Ammon's horn (tissue), 1 donor: ENCODE measurements around the gene MYOZ2.
"Not testable (repeated sequence)": the region's sequence is repeated elsewhere in the genome, so short reads cannot be mapped to it uniquely, and the experiment has no call there.

Source experiments
- DNase-seq: peaks from one replicate; pipeline ENCODE4 v3.0.0-alpha.2; 2016; ENCODE audit warnings: low spot score

Gene MYOZ2

GRCh38 chr4:119128148-119128547 lies 7.5 kb upstream of the MYOZ2 start:
- no peak for DNase-seq

DNA sequence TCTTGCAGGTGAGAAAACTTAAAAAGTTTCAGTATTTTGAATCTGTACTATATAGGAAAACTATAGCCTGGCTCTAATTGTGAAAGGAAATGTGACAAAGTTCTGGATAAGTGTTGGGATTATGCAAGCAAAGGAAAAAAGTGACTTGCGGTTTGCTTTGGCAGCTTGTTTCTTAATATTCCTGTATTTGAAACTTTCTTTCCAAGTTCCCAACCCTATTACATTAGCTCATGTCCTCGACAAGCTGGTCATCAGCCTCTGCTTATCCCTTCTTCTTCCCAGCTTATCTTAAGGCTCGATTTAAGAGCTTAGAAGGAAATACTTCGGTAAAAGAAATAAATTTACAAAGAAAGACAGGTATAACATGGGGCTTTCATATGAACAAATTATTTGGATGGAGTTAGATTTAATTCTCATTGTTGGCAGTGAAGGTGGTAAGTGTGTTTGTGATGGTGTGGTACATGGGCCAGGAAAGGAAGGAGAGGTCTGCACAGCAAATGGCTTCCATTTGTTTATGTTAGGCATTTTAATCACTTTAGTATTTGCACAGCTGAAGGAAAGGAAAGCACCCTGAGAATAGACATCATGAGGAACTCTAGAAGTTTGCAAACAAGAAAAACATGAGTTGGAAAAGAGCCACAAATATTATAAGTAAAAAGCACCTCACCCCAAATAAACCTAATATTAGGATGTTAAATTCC lies 5.1 kb upstream of the MYOZ2 start:
- no peak for DNase-seq

DNA sequence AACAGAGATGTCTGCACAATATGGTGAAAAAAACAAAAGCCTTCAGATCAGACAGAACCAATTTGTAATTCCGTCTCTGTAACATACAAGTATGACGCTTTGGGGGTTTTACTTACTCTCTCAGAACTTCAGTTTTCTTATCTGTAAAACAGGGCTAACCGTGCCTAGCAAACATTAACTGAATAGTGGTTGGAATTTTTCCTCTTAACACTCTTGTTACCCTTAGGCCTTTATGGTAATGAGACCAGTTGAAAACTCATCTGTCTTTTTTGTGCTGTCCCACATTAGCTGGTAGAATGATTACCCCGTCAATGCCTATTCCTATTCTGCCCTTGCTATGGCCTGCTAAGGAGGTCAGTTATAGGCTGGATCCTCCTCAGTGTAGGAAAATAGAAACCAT lies 4.5 kb upstream of the MYOZ2 start:
- DNase-seq: no peak

- no peak for DNase-seq
Measured at GRCh38 chr4:119132306-119132705, 3.3 kb upstream of the MYOZ2 start.

GRCh38 chr4:119136546-119136945 lies 914 bp downstream of the MYOZ2 start:
- peak; percentile 35 for DNase-seq

GRCh38 chr4:119138046-119138445 lies 2.4 kb downstream of the MYOZ2 start:
- DNase-seq: no peak

- no peak for DNase-seq
Measured at GRCh38 chr4:119139311-119139710, 3.7 kb downstream of the MYOZ2 start.

DNA sequence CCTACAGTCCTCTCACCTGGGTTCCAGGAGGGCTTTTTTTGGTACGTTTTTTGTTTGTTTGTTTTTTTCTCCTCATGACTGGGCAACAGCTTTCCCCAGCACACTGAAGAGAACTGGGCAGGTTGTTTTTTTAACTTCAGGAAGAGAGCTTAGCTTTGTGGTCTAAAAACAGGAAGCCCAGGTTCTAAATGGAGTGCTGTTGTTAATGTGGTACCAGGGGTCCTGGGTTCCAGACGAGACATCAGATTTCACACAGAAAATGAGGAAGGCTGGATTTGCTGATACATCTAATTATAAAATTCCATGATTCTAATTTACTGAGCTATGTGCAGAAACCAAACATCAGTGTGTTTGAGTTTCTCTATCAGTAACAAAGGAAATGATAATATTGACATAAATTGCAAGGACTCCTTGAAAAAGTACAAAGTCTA lies 4.2 kb downstream of the MYOZ2 start:
- peak; percentile 38 for DNase-seq

- DNase-seq: not testable (repeated sequence)
Measured at GRCh38 chr4:119141283-119141682, 5.7 kb downstream of the MYOZ2 start.

GRCh38 chr4:119142833-119143232 lies 7.2 kb downstream of the MYOZ2 start:
- DNase-seq: no peak

- not testable (repeated sequence) for DNase-seq
Measured at GRCh38 chr4:119143341-119143740, 7.7 kb downstream of the MYOZ2 start.

- DNase-seq: no peak
Measured at GRCh38 chr4:119149110-119149509, 13.5 kb downstream of the MYOZ2 start.

DNA sequence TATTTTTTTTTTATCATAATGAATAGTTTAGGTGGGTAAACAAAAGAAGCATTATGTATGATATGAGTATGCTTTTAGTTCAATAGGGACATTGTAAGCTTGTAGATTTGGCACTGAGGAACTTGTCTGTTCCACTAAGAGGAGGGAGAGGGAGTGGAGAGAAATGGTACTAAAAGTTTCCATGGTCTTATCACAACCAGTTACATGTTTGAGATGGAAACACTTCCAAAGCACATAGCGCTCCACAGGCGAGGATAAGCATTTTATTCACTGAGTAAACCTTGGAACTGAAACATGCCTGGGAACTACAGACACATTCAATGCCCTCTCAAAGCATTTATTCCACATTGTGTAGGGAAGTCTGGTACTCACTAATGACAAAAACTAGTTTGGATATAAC lies 15.5 kb downstream of the MYOZ2 start:
- DNase-seq: no peak

DNA sequence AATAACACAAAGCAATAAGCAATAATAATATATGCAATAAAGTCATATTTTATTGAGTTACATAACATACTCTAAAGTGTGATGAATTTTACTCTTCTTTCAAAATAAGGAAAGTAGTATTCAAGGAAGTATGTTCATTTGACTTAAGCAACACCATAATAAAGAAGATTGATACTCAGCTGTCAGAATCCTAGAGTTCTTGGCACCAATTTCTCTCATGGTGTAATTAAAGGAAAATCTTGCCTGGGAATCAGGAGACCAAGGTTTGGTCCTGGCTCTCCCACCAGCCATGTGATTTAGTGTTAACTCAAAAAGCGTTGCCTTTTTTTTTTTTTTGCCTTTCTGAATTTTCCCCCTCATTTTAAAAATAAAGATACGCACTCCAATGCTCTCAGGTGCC lies 17.1 kb downstream of the MYOZ2 start:
- no peak for DNase-seq

GRCh38 chr4:119162174-119162573 lies 26.5 kb downstream of the MYOZ2 start:
- no peak for DNase-seq

DNA sequence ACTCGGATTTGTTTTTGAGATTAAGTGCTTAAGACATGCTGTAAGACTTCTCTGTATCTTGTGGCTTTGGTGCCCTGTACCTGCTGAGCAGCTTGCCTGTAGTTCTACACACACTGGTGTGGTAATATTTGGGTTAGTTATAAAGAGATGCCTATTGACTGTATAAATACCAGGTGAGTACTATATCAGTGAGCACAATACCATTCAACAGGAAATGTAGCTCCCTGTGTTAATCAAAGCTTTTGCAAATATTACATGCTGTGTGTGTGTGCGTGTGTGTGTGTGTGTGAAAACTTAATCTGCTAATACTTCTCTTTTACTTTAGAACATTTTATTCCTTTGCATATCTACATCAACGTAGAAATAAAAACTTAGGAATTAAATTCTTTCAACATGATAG lies 30.1 kb downstream of the MYOZ2 start:
- no peak for DNase-seq

GRCh38 chr4:119170195-119170594 lies 34.6 kb downstream of the MYOZ2 start:
- no peak for DNase-seq

DNA sequence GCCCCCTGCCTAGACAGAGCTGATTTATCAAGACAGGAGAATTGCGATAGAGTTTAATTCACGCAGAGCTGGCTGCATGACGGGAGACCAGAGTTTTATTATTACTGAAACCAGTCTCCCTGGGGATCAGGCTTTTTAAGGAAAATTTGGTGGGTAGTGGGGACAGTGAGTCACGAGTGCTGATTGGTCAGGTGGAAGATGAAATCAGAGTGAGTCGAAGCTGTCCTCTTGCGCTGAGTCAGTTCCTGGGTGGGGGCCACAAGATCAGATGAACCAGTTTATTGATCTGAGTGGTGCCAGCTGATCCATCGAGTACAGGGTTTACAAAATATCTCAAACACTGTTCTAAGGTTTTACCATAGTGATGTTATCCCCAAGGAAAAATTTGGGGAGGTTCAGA lies 36.6 kb downstream of the MYOZ2 start:
- DNase-seq: no peak

DNA sequence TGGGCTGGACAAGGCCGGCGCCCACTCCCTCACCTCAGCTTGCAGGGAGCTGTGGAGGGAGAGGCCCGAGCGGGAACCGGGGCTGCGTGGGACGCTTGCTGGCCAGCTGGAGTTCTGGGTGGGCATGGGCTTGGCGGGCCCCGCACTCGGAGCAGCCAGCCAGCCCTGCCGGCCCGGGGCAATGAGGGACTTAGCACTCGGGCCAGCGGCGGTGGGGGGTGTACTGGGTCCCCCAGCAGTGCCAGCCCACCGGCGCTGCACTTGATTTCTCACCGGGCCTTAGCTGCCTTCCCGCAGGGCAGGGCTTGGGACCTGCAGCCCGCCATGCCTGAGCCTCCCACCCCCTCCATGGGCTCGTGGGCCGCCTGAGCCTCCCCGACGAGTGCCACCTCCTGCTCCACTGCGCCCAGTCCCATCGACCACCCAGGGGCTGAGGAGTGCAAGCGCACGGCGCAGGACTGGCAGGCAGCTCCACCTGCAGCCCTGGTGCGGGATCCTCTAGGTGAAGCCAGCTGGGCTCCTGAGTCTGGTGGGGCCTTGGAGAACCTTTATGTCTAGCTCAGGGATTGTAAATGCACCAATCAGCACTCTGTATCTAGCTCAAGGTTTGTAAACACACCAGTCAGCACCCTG lies 38.2 kb downstream of the MYOZ2 start:
- not testable (repeated sequence) for DNase-seq

DNA sequence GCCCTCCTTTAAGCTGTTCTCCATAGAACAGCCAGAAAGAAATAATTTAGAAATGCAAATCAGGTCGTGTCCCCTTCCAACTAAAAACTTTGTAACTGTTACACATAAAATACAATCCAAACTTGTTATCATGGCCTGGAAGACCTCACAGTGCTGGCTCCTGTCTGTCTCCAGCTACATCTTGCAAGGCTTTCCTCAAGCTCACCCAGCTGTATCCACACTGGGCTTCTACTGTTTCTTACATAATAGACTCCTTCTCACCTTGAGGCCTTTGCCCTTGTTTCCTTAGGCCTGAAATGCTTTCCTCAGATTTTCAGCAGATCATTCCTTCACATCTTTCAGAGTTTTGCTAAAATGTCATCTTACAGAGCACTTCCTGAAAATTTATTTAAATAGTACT lies 43.4 kb downstream of the MYOZ2 start:
- DNase-seq: no peak

GRCh38 chr4:119184128-119184527 lies 48.5 kb downstream of the MYOZ2 start:
- no peak for DNase-seq

DNA sequence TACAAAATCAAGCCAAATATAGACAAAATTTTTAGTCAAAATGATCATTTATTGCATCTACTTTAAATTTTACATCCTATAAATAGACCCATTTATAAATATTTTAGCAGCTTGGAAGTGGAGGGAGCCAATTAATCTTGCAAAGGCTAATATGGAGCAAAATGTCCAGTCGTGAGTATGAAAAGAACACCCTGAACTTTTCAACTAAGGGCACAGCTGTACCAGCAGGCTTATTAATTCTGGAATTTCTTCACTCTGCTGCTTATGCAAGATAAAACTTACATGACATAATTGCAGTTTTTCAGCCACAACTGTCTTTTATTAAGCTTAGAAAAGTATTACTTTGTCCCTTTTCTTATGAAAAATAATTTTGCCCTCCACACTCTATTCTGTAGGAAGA lies 54.0 kb downstream of the MYOZ2 start:
- DNase-seq: no peak

DNA sequence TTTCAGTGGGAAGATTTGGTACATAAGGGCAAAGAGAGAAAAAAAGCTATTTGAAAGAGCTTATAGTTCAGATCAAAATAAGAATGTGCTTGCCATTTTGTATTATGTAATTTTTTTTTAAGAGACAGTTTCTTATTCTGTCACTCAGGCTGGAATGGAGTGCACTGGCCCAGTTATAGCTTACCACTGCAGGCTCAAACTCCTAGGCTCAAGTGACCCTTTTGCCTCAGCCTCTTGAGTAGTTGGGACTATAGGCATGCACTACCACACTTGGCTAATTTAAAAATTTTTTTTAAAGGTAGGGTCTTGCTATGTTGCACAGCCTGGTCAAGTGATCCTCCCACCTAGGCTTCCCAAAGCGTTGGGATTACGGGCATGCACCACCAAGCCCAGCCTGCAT lies 54.7 kb downstream of the MYOZ2 start:
- no peak for DNase-seq

- DNase-seq: no peak
Measured at GRCh38 chr4:119191505-119191904, 55.9 kb downstream of the MYOZ2 start.
